Ishikawa (cell line): ENCODE results near the gene GMDS.

ENCODE experiments used
- TAF1 ChIP-seq: IDR thresholded peaks from 2 replicates; pipeline ENCODE4 v1.6.1; 2012; ENCODE audit warnings: low read depth, mild to moderate bottlenecking
- TCF12 ChIP-seq: IDR thresholded peaks from 2 replicates; pipeline ENCODE4 v1.6.1; 2012; ENCODE audit warnings: low read depth

- TF ChIP-seq TCF12 (no peak), TAF1 (no peak)
Observed at GRCh38 chr6:1767481-1768246, 477.7 kb downstream of the GMDS start.
